GM18519 (cell line): ENCODE measurements around the gene AMOTL1.

Experiments
- ATAC-seq: cut with Tn5 transposase; IDR thresholded peaks from one replicate; pipeline ENCODE4 v1.9.1; 2021; ENCODE audit warnings: mild to moderate bottlenecking, moderate library complexity; ENCODE audit not compliant: unreplicated experiment, low FRiP score

The AMOTL1 gene

DNA sequence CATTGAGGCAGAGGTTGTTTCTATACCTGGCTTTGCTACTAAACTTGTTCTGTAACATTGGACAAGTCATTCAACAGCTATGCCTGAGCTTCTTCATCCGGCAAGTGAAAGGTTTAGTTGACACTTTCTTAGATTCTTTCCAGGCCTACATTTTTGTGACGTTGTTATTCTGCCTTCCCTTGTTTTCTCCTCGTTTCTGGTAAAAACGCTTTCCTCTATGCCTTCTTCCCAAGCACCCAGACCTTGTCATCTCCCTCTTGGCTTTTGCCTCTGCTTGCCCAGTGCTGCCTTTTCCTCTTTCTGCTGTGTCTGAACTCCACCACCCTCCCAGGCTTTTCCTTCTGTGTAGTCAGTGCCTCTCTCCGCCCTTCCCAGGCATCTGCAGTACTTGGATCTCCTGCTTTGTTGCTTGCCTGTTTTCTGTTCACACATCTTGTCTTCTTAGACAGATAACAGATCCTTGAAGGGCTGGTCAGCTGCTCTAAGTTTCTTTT is 1.4 kb upstream of the AMOTL1 start:
- ATAC-seq, result no peak

DNA sequence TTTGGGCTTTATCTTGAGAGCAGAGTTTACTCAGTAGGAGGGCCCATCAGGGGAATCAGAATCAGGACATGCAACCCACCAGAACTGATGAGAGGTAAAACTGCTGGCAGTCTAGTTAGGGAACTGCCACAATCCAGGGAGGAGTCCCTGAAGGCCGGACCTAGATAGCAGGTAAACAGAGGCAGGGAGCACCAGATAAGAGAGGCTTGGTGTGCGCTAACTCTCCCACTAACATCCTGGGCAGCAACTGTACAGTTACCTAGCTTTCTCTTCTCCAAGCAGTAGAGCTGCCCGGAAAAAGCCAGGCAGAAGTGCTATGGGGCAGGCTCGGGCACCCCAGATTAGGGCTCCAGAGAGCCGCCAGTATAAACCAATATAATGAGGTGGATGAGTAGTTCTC is 865 bp upstream of the AMOTL1 start:
- no peak for ATAC-seq

- no peak for ATAC-seq
Measured at GRCh38 chr11:94768602-94769541, 716 bp downstream of the AMOTL1 start.

DNA sequence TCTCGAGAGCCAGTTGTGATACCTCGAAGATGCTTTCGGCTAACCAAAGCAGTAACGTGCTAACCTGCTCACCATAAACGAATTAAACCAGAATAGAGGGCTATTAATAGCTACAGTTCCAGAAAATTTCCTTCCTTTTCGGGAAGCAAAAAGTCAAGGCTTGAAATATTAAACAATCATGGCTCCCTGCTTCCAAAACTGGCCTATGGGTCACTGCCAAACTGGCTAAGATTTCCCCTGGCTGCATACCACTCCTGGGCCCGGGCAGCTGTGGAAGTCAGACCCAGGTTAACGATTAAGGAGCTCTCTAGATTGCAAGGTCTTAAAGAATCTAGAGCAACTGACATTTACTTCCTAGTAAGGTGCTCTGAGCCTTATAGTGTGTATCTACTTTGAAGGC is 1.7 kb downstream of the AMOTL1 start:
- ATAC-seq, result no peak

- ATAC-seq, result no peak
Measured at GRCh38 chr11:94770563-94771120, 2.5 kb downstream of the AMOTL1 start.

GRCh38 chr11:94771390-94771789 is 3.2 kb downstream of the AMOTL1 start:
- ATAC-seq, result no peak

DNA sequence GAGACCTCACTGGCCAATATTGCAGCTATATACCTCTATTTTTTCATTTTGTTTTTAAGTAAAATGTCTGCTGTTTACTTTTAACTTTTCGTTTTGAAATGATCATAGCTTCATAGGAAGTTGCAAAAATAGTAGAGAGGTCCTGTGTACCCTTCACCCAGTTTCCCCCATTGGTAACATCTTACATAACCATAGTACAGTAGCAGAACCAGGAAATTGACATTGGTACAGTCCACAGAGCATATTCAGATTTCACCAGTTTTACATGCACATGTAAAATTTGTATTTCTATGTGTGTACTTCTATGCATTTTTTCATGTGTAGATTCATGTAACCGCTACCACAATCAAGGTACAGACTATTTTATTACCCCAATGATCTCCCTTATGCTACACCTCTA is 3.8 kb downstream of the AMOTL1 start:
- ATAC-seq, result no peak

DNA sequence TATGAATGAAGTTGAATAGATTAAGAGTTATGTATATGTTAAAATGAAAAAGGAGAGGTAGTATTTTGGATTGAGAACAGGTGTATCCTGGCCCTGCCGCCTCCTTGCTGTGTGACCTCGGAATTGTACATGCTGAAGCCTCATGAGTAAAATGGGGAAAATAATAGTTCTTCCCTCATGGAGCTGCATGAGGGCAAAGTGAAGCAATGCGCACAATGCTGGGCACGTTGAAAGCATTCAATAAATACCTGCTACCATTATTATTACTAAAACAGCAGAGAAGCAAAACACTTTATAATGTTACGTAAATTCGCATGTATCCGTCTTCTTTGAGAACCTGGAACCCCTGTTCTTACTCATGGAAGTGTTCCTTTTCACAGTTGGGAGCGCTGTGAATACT is 5.7 kb downstream of the AMOTL1 start:
- no peak for ATAC-seq

DNA sequence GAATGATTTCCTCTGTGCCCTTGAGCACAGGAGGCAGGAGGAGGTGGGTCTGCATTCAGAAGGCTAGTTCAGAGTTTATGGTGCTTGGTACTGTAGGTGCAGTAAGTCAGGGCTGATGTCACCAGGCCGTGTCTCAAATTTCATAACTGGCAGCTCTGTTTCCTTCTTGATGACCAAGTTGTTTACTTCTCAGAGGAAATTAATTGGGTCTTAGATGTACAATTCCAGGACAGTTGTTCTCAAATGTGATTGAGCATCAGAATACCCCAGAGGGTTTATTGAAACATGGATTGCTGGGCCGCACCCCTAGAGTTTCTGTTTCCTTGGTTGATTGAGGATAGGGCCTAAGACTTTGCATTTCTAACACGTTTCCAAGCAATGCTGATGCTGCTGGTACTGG is 6.2 kb downstream of the AMOTL1 start:
- ATAC-seq, result no peak

GRCh38 chr11:94775567-94776327 is 7.6 kb downstream of the AMOTL1 start:
- ATAC-seq, result no peak

DNA sequence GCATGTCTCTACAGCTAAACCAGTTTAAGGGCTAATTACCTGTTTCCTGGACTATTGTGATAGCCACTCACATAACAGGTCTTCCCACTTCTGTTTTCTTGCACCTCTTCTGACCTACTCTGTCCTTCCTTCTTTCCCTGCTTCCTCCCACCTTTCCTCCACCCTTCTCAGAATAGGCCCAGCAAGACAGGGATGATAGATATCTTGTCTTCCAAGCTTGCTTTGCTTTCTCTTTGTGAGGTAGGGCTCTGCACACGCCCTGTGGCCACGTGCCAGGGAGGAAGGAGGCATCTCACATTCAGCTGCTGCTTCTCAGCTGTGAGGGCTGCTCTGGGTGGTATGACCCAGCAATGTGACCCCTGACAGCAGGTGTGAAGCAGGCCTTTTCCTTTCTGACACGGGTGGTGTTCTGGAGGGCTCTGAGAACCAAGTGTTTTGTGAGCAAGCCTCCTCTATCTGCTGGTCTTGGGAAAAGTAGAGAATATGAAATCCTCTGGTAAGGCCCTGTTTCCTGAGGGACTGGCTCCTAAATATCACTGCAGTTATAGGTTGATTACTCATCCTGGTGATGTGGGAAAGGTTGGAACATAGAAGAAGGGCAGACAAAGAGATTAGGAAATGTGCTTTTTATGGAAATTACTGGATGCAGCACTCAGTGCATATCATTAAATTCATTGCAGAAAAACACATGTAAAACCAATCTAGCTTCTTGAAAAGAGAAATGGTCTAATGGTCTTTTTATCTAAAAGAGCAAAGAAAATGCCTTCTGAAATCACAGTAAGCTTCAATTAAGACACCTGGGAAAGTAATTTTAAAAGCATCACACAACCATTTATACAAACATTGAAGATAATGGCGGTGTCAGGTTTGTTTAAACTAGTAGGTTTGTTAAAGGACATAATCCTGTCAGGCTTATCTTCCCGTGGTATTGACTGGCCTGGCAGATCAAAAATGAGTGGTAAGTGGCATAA is 8.5 kb downstream of the AMOTL1 start:
- ATAC-seq, result no peak

DNA sequence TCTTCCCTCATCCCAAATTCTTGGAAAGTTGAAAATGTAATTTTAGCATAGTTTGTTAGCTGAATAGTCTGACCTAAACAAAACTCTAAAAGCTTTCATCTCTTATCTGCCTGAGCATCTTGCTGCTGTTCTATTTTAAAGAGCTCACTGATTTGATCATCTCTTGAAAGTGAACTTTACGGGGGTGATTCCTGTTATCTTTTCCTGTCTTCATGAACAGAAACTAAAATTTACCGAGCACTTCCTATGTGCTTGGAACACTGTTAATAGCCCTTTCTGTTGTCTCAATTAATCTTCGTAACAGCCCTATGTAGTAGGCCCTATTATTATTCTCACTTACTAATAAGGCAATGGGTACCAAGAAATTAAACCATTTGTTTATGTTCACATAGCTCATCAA is 12.3 kb downstream of the AMOTL1 start:
- no peak for ATAC-seq

GRCh38 chr11:94781837-94782236 is 13.7 kb downstream of the AMOTL1 start:
- ATAC-seq, result no peak

GRCh38 chr11:94782446-94782845 is 14.3 kb downstream of the AMOTL1 start:
- no peak for ATAC-seq

DNA sequence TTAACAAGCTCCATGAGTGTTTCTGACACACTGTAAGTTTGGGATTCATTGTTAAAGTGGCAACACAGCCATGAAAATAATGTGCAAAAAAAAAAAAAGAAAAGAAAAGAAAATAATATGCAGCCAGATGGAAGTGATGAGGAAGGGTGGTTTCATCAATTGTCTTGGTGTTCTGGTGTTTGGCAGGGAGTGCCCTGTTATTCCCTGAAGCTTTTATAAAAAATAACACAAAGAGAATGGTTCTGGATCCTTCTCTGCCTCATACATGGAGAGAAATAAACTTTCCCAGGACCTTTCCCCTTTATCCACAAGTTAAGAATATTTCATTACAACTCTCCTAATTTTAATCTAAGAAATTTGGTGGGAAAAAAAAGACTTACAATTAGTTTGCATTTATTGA is 16.7 kb downstream of the AMOTL1 start:
- ATAC-seq, result no peak

- ATAC-seq, result no peak
Measured at GRCh38 chr11:94785509-94785908, 17.4 kb downstream of the AMOTL1 start.

DNA sequence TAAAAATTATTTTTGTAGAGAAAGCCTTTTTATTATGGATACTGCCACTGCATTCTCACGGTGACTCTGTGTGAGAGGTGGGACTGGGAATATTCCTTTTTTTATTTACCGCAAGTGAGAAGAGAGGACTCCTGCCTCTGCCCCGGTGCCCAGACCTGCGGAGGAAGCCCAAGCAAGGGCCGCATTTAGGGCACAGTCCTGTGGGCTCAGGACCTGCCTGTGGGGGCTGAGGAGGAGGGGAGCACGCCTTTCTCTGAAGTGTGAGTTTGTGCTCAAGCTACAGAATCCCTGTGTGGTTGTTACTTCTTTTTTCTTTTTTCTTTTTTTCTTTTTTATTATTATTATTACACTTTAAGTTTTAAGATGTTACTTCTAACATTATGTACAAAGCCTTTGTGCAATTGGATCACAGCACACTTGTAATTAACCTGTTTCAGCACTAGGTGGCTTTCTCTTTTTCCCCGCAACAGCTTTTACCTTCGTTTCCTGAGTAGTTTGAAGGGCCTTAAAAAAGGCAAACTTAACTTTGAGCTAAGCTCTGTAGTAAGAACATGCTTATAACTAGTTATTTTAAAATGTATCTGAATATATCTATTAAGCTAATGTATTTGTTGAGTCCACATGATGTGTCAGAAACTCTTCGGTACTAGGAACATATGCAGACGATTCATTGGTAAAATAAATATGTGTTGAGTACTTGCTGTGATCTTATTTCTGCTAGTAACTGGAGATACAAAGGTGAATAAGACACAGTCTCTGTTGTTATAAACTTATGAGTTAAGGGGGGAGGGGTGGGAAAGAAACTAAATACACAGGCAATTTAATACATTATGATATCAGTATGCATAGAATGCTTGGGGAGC is 18.3 kb downstream of the AMOTL1 start:
- peak; percentile 75 for ATAC-seq

GRCh38 chr11:94787801-94788200 is 19.6 kb downstream of the AMOTL1 start:
- ATAC-seq, result no peak

DNA sequence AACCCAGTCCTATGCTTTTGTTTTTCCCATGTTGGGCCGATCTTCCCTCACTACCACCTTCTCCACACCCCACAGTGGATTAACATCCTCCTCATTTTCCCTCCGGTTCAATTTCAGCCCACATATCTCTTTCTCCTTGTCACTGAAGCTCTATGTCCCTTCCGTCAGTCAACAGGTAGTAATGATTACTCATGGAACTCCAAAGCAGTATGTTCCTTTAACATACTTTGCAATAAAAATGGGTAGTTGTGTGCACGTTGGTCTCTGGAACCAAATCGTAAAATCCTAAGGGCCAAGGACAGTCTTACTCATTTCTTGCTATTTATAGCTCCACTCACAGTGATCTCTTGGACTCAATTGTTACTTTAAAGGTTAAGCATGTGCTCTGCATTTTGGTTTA is 20.2 kb downstream of the AMOTL1 start:
- no peak for ATAC-seq
